Jurkat, Clone E6-1 (cell line): ENCODE data around the gene CWC15. TPM values are rescaled to one million over a fixed set of nuclear protein-coding genes. Genes with fewer than 3 reads are reported as not detected.
"Not testable (repeated sequence)": the region's sequence is repeated elsewhere in the genome, so short reads cannot be mapped to it uniquely, and the experiment has no call there.

Experiments
- DNase-seq: peaks from one replicate; pipeline ENCODE4 v3.0.0-alpha.2; 2011; ENCODE audit warnings: low read depth, low spot score
- H3K4me3 ChIP-seq: 2 replicates; pipeline ENCODE4 v1.5.1; 2011; ENCODE audit warnings: mild to moderate bottlenecking, low read length, control low read depth, moderate library complexity
- polyA plus RNA-seq: library from polyadenylated mRNA; unstranded; fragments of >200 nt; gene quantifications from one replicate; pipeline ENCODE4 v1.2.1, GENCODE V29; 2012; ENCODE audit warnings: missing spikeins; ENCODE audit not compliant: insufficient read length, insufficient read depth

The CWC15 gene
- polyA plus RNA-seq = 154 TPM

- peak; percentile 89 for DNase-seq
- H3K4me3 ChIP-seq = peak within 1 kb of the TSS; percentile 82
These were observed at the start of gene CWC15, which contains the start of gene KDM4D for GRCh38 chr11:94973099-94973968. CWC15 (minus strand) TSS chr11:94973556; CDS start chr11:94972185, 1,371 bp downstream. KDM4D (plus strand) TSS chr11:94973709; CDS start chr11:94997373, 23,664 bp downstream.

DNA sequence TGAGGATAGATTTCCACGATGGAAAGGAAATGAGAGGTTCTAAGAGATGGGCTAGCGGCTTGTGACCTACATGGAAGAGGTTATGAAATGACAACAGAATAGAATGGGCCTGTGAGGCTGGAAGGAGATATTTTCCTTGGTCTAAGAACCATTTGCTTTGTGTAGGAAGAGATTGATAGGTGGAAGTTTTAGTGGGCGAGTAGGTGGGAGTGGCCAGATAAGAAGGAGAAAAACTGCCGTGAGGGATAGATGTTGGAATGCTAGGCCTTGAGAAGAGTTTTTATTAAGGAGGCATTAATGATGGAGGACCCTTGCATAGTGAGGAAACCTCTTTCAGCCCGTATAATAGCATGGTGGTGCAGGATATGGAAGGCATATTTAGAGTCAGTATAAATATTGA lies 48.1 kb upstream of the CWC15 start:
- not testable (repeated sequence) for DNase-seq, H3K4me3 ChIP-seq

- no peak overlapping the region for H3K4me3 ChIP-seq
- no peak for DNase-seq
These were observed 42.8 kb upstream of the CWC15 start for GRCh38 chr11:95016139-95016538.

DNA sequence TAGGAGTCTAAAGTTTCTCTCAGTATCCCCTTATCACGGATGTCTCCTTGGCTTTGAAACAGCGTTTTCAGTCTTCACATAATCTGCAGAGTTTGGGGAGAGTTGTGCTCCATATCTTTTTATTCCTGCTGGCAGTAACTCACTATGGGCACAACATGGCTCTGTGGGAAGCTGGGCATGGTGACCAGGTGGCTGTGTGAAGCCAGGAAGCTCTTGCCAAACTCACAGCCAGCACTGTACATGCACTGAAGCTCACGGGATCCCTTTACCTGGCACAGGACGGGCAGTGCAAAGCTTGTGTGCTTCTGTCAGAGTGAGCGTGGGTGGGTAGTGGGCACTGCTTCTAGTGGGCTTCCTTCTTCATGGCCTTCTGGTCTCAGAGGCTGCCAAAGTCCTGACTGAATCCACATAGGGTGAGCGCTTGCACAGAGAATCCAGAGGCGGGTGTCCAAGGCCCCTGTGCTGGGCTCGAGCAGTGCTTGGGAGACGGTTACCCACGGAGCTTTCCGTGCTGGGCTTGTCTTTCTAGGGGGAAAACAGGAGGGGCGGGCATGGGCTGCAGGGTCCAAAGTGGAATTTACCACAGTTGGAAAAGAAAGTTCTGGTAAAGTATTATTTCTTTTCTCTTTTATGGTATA lies 40.9 kb upstream of the CWC15 start:
- DNase-seq = no peak

DNA sequence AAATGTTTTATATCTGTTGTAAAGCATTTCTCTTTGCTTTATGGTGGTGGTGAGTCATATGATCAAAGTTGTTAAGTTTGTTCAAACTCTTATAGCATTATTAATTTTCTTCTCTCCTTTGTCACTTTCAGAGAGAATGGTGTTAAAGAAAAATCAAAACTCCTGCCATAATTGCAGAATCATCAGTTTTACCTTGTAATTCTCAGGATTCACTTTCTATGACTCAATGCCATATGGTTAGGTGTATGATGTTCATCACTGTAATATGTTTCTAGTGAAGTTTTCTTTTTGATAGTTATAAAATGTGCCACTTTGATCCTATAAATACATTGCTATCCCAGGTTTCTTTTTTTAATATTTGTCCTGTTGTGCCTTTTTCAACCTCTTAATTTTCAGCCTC lies 38.0 kb upstream of the CWC15 start:
- H3K4me3 ChIP-seq = no peak overlapping the region
- no peak for DNase-seq

More for the DNA sequence above, 40.9 kb upstream of the CWC15 start:
- H3K4me3 ChIP-seq = no peak overlapping the region

DNA sequence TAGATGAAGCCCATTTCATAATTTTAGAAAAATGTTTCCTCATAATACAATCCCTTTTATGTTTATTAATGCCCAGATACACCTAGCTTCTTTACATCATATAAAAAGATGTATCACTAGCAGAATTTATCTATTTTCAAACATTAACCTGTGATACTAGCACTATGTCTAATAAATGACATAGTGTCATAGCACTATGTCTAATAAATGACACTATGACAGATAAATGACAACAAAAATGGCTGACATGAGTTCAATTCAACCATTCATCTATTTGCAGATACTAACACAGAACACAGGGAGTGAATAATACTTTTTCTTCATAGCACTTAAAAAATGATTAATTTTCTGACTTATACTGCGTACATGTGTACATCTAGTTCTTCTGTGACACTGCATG lies 32.3 kb upstream of the CWC15 start:
- H3K4me3 ChIP-seq = no peak overlapping the region
- DNase-seq = no peak

DNA sequence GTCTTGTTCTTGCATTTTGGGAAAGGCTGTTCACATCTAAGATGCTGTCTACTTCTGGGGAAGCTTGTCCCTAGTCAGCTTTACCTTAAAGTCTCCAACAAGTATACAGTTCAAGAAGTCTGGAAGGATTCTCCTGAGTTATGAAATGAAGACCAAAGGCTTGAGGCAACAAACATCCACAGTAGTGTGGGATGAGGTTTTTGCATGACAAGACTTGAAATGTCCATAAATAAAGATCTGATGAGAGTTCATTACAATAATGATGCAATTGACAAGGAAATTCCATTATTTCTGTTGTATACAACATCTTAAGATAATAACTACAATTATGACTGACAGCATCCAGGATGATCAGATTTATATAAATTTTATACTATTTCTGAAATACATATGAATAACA lies 30.4 kb upstream of the CWC15 start:
- no peak for DNase-seq
- no peak overlapping the region for H3K4me3 ChIP-seq

- no peak overlapping the region for H3K4me3 ChIP-seq
- DNase-seq = no peak
These were observed 24.9 kb upstream of the CWC15 start for GRCh38 chr11:94998285-94998684.

DNA sequence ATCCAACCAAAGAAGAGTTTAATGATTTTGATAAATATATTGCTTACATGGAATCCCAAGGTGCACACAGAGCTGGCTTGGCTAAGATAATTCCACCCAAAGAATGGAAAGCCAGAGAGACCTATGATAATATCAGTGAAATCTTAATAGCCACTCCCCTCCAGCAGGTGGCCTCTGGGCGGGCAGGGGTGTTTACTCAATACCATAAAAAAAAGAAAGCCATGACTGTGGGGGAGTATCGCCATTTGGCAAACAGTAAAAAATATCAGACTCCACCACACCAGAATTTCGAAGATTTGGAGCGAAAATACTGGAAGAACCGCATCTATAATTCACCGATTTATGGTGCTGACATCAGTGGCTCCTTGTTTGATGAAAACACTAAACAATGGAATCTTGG lies 24.1 kb upstream of the CWC15 start:
- DNase-seq = no peak
- no peak overlapping the region for H3K4me3 ChIP-seq

DNA sequence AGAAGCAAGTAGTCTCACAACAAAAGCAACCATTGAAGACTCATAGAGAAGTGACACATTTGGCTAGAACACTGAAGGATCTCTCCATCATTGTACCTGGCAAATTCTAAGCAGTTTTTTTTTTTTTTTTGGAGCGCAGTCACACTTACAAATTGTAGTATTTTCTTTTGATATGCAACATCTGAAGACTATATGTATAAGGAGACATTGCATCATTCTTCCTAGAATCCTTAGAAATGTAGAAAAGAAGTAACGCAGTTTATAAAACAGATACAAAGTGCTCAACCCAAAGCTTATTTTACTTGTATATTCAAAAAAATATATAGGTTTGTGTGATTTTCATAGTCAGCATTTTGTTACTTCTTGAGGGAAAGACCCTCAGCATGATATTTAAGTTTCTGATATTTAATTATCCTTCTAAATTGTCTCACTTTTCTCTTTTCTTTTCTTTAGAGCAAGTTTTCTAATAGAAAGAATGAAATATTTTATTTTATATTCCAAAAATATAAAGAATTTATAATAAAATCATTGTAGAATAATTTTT lies 20.1 kb upstream of the CWC15 start:
- DNase-seq = no peak
- no peak overlapping the region for H3K4me3 ChIP-seq

GRCh38 chr11:94988748-94989147 lies 15.4 kb upstream of the CWC15 start:
- H3K4me3 ChIP-seq = no peak overlapping the region
- no peak for DNase-seq

DNA sequence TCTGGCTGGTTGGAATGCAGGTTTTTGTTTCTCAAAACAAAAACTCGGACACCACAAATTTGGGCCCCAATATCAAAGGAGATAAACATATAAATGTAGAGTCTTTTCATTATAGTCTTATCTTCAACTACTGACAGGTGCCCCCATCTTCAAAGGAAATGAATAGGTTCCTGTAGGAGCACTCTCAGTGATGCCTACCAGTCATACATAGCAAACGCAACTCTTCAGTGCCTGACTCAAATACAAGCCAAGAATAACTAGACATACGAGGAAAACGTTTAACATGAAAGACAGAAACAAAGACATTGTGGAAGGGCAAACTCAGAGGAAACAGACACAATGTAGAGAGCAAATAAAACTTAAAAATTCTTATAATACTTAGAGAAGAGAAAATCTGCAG lies 14.0 kb upstream of the CWC15 start:
- no peak for DNase-seq
- no peak overlapping the region for H3K4me3 ChIP-seq

DNA sequence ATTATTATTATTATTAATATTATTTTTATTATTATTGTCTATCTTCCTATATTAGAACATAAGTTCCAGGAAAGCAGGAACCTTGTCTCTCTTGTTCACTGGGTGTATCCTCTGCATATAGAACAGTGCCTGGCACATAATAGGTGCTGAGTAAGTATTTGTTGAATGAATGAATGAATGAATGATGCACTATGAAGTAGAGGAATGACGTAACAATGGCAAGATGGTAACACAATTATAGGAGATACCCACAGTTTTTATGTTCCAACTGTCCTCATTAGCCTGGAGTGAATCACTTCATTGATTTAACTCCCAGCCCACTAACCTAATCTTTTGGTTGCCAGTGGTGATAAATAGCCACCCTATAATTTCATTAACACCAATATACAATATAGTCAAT lies 2.2 kb upstream of the CWC15 start:
- no peak overlapping the region for H3K4me3 ChIP-seq
- no peak for DNase-seq

DNA sequence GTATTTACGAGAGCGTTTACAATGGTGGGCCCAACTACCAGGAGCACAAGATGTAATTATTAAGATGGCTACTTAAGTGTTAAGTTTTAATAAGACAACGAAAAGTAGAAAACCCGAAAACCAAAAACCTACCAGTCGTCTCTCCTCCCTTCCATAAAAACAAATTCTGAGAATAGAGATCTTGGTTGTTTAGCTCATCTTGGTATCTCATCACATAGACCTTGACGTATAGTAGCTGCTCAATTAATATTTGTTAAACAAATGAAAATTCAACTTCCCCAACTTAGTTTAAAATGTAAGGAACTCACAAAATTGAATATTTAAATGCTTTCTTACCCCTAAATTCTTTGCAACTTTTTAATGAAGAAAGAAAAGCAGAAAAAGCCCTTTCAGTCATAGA lies 822 bp upstream of the CWC15 start:
- DNase-seq = no peak
- peak overlapping the region; percentile 82 for H3K4me3 ChIP-seq

GRCh38 chr11:94972700-94973098 lies 657 bp downstream of the CWC15 start:
- peak overlapping the region; percentile 82 for H3K4me3 ChIP-seq
- DNase-seq = no peak

- DNase-seq = no peak
- no peak overlapping the region for H3K4me3 ChIP-seq
These were observed 4.9 kb downstream of the CWC15 start for GRCh38 chr11:94968334-94968958.

GRCh38 chr11:94964934-94965333 lies 8.4 kb downstream of the CWC15 start:
- no peak overlapping the region for H3K4me3 ChIP-seq
- DNase-seq = no peak

- H3K4me3 ChIP-seq = no peak overlapping the region
- no peak for DNase-seq
These were observed 12.1 kb downstream of the CWC15 start for GRCh38 chr11:94961255-94961654.

DNA sequence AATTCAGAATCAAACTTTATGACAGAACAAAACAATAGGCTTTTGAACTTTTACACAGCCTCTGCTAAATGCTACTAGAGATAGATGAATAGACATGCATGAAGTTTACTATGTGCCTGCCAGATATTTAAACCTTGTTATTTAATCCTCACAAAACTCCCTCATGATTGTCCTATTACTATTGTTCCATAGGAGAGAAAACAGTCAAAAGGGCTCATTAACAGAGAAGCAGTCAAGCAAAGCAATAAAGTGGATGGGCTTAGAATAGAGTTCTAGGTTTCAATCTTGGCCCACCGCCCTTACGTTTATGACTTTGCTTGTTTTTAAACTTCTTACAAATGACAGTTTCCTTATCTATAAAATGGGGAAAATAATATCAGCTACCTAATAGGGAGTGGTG lies 12.9 kb downstream of the CWC15 start:
- no peak for DNase-seq
- no peak overlapping the region for H3K4me3 ChIP-seq

DNA sequence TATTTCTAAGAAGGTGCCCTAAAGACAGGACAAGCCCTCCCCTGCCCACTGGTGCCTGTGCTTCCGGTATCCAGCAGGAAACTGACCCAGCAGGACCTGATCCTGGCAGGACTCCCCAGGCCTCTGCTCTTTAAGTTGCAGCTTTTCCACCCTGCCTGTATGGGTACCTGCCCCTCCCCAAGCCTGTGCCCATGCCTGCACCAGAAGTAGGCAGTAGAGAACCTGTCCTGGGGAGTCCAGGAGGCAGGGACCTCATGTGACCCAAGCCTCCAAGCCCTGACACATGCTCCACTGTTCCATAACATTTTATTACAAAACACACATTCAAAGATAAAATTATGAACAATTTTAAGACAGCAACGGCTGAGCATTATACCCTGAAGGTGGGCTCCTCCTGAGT lies 14.2 kb downstream of the CWC15 start:
- H3K4me3 ChIP-seq = no peak overlapping the region
- DNase-seq = no peak
